Adrenal gland (tissue), 5 donors: ENCODE measurements around the gene PHF20.

Experiments used
- CTCF ChIP-seq, 6 experiments: fragments of 450-650 bp in 4 of 6; fragments of 200-600 bp in 2 of 6; sonication (generic) in 1 of 6; IDR thresholded peaks; 1 replicate in 5 of 6; 2 replicates in 1 of 6; pipeline versions ENCODE4 v1.5.1 to v1.8.0; 2016 to 2021; ENCODE audit warnings: antibody characterized with exemption in 6 of 6, mild to moderate bottlenecking in 2 of 6, moderate library complexity in 1 of 6
- POLR2A ChIP-seq, 2 donors: fragments of 450-650 bp; IDR thresholded peaks; one replicate each; pipeline ENCODE4 v1.6.1; 2017; ENCODE audit warnings: antibody characterized with exemption in 2 of 2, mild to moderate bottlenecking in 2 of 2, moderate library complexity in 1 of 2
- donor health status: DM: no; HTN: no; CAD: no.

- TF ChIP-seq CTCF (IDR thresholded peaks at IDR 0.05) (no peak), POLR2A (IDR thresholded peaks at IDR 0.05) (no peak)
Measured at GRCh38 chr20:35942243-35942642, 170.4 kb downstream of the PHF20 start.
